HG03097 (cell line): ENCODE measurements around the gene CDK13.
"Not testable (repeated sequence)": the region's sequence is repeated elsewhere in the genome, so short reads cannot be mapped to it uniquely, and the experiment has no call there.

Source experiments
- ATAC-seq: cut with Tn5 transposase; IDR thresholded peaks from one replicate; pipeline ENCODE4 v1.9.1; 2021; ENCODE audit not compliant: unreplicated experiment, low FRiP score

Gene CDK13

GRCh38 chr7:40095230-40095629 lies 145.2 kb downstream of the CDK13 start:
- no peak for ATAC-seq

GRCh38 chr7:40095695-40096327 lies 145.8 kb downstream of the CDK13 start:
- no peak for ATAC-seq

- ATAC-seq, result no peak
These were observed 147.7 kb downstream of the CDK13 start for GRCh38 chr7:40097728-40098127.

- no peak for ATAC-seq
These were observed 148.8 kb downstream of the CDK13 start for GRCh38 chr7:40098810-40099209.

GRCh38 chr7:40099837-40100236 lies 149.8 kb downstream of the CDK13 start:
- ATAC-seq, result no peak

GRCh38 chr7:40101201-40101600 lies 151.1 kb downstream of the CDK13 start:
- ATAC-seq, result no peak

GRCh38 chr7:40102897-40103296 lies 152.8 kb downstream of the CDK13 start:
- ATAC-seq, result no peak

GRCh38 chr7:40105879-40106473 lies 155.9 kb downstream of the CDK13 start:
- no peak for ATAC-seq

- no peak for ATAC-seq
These were observed 165.9 kb downstream of the CDK13 start for GRCh38 chr7:40115936-40116335.

- not testable (repeated sequence) for ATAC-seq
These were observed 167.1 kb downstream of the CDK13 start for GRCh38 chr7:40117199-40117598.

- ATAC-seq, result not testable (repeated sequence)
These were observed 168.1 kb downstream of the CDK13 start for GRCh38 chr7:40118201-40118600.

- ATAC-seq, result no peak
These were observed 170.0 kb downstream of the CDK13 start for GRCh38 chr7:40120020-40120419.

GRCh38 chr7:40122100-40122939 lies 172.3 kb downstream of the CDK13 start:
- not testable (repeated sequence) for ATAC-seq

GRCh38 chr7:40122940-40123254 lies 172.8 kb downstream of the CDK13 start:
- ATAC-seq, result no peak

GRCh38 chr7:40133561-40134427 lies 183.7 kb downstream of the CDK13 start:
- ATAC-seq, result peak; percentile 1

GRCh38 chr7:40134428-40135316 lies 184.6 kb downstream of the CDK13 start, which contains the start of the genes MPLKIP and SUGCT:
MPLKIP (minus strand) TSS chr7:40134622; CDS start chr7:40134567, 55 bp downstream.
SUGCT (plus strand) TSS chr7:40135005.
- ATAC-seq, result peak; percentile 91

GRCh38 chr7:40135317-40135610 lies 185.2 kb downstream of the CDK13 start:
- no peak for ATAC-seq

GRCh38 chr7:40137563-40137962 lies 187.5 kb downstream of the CDK13 start:
- no peak for ATAC-seq

- no peak for ATAC-seq
These were observed 188.9 kb downstream of the CDK13 start for GRCh38 chr7:40138973-40139372.

GRCh38 chr7:40139891-40140290 lies 189.8 kb downstream of the CDK13 start:
- not testable (repeated sequence) for ATAC-seq
